Epithelial cell of esophagus (primary cell): ENCODE measurements around the gene NUP210.

Source experiments
- DNase-seq: peaks from one replicate; pipeline ENCODE4 v3.0.0; 2010; ENCODE audit warnings: low read depth
- H3K4me3 ChIP-seq: 2 replicates; pipeline ENCODE4 v1.5.1; 2011; ENCODE audit warnings: mild to moderate bottlenecking, low read length, control low read depth
- CTCF ChIP-seq: IDR thresholded peaks from 2 replicates; pipeline ENCODE4 v1.5.1; 2011; ENCODE audit warnings: low read depth, mild to moderate bottlenecking, low read length, control low read depth, inconsistent platforms; ENCODE audit not compliant: insufficient read depth; ENCODE audit errors: missing control alignments

NUP210 gene

GRCh38 chr3:13365390-13366379, 54.4 kb downstream of the NUP210 start:
- DNase-seq = no peak
- no peak for TF ChIP-seq CTCF
- no peak overlapping the region for H3K4me3 ChIP-seq

DNA sequence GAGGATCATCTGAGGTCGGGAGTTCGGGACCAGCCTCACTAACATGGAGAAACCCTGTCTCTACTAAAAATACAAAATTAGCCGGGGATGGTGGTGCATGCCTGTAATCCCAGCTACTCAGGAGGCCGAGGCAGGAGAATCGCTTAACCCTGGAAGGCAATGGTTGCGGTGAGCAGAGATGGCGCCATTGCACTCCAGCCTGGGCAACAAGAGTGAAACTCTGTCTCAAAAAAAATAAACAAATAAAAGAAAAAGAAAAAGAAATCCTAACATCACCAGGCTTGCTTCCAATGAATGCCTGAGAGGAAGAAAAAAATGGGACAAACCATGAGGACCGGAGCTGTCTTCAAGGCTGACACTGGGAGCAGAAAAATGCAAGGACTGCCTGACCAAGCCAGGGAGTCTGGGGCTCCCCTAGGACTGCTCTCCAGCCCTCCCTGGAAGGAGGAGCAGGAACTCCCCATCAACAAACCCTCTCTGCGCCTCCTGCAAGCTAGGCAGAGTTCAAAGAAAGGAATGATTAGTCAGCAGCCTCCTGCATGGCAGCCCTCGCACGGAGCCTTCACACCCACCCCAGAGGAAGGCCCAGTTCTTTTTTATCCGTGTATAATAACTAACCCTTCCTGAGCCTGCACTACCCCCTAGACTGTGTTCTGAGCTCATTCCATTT, 55.4 kb downstream of the NUP210 start:
- H3K4me3 ChIP-seq = no peak overlapping the region
- no peak for TF ChIP-seq CTCF
- no peak for DNase-seq

- no peak overlapping the region for H3K4me3 ChIP-seq
- no peak for TF ChIP-seq CTCF
- no peak for DNase-seq
These were observed 57.6 kb downstream of the NUP210 start for GRCh38 chr3:13362551-13362950.

- TF ChIP-seq CTCF = no peak
These were observed 60.2 kb downstream of the NUP210 start for GRCh38 chr3:13359916-13360315.

GRCh38 chr3:13358643-13359042, 61.5 kb downstream of the NUP210 start:
- DNase-seq = no peak
- no peak overlapping the region for H3K4me3 ChIP-seq
- no peak for TF ChIP-seq CTCF

More at GRCh38 chr3:13359916-13360315, 60.2 kb downstream of the NUP210 start:
- no peak overlapping the region for H3K4me3 ChIP-seq
- DNase-seq = no peak

DNA sequence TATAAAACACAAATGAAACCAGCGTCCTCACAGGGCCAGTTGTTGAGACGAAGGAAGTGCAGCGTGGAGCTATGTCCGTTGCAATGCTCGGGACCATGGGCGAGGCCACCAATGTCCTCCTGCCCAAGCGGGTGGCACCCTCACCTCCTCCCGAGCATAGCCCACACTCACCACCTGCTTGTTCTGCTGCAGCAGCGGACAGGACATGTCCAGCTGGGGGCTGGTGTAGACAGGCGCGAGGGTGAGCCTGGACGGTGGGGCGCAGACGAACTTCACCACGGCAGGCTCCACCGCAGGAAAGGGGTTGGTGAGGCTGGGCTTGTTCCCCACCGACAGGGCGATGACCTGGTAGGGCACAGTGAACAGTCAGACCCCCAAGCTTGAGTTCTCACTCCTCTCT, 62.1 kb downstream of the NUP210 start:
- no peak for DNase-seq
- no peak overlapping the region for H3K4me3 ChIP-seq
- TF ChIP-seq CTCF = no peak

DNA sequence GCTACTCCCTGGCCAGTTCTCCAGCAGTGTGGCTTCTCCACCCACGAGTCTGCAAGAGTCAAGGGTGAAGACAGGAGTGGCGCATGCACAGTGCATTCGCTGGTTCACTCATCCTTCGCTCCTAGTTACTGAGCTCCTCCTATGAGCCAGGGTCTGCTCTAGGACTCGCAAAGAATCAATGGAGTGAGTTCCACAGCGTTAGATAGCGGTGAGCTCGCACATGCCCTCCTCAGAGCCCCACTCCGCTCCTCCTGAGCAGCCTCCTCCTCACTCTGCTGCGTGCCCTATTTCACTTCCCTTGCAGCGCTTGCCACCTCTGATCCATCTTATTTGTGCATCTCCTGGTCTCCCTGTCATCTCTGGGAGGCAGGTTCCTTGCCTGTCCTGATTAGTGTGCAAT, 63.0 kb downstream of the NUP210 start:
- no peak for TF ChIP-seq CTCF
- no peak for DNase-seq

More for the DNA sequence above, 63.0 kb downstream of the NUP210 start:
- no peak overlapping the region for H3K4me3 ChIP-seq
